Loucy (cell line): ENCODE measurements around the gene FKBP5.
"Not testable (repeated sequence)": the region's sequence is repeated elsewhere in the genome, so short reads cannot be mapped to it uniquely, and the experiment has no call there.

Experiments used
- H2AFZ ChIP-seq: fragments of 200-600 bp; sonication (generic); 2 replicates; pipeline ENCODE4 v1.6.0; 2016; ENCODE audit warnings: antibody characterized with exemption, mild to moderate bottlenecking, low read length, moderate library complexity
- H3F3A ChIP-seq: fragments of 200-600 bp; 2 replicates; pipeline ENCODE4 v1.6.0; 2016; ENCODE audit warnings: antibody characterized with exemption, low read depth, mild to moderate bottlenecking
- H3K27me3 ChIP-seq: fragments of 200-600 bp; sonication (generic); 2 replicates; pipeline ENCODE4 v1.6.1; 2014; ENCODE audit warnings: low read length, mild to moderate bottlenecking; ENCODE audit not compliant: insufficient read depth, poor library complexity, severe bottlenecking
- H3K36me3 ChIP-seq: fragments of 200-600 bp; sonication (generic); 2 replicates; pipeline ENCODE4 v1.6.1; 2016; ENCODE audit warnings: low read length; ENCODE audit not compliant: insufficient read depth
- H3K4me1 ChIP-seq: fragments of 200-600 bp; sonication (generic); 2 replicates; pipeline ENCODE4 v1.5.1; 2014; ENCODE audit warnings: low read length, mild to moderate bottlenecking; ENCODE audit not compliant: insufficient read depth, poor library complexity, severe bottlenecking
- H3K4me2 ChIP-seq: fragments of 200-600 bp; sonication (generic); 2 replicates; pipeline ENCODE4 v1.6.0; 2014; ENCODE audit warnings: antibody characterized with exemption, low read length, low read depth, mild to moderate bottlenecking; ENCODE audit not compliant: poor library complexity, severe bottlenecking
- H3K4me3 ChIP-seq: fragments of 200-600 bp; sonication (generic); 2 replicates; pipeline ENCODE4 v1.5.1; 2014; ENCODE audit warnings: low read length, mild to moderate bottlenecking, mixed read lengths; ENCODE audit not compliant: poor library complexity, severe bottlenecking
- H3K79me2 ChIP-seq: fragments of 200-600 bp; sonication (generic); 2 replicates; pipeline ENCODE4 v1.6.1; 2014; ENCODE audit warnings: low read length; ENCODE audit not compliant: insufficient read depth
- H3K9ac ChIP-seq: fragments of 200-600 bp; sonication (generic); 2 replicates; pipeline ENCODE4 v1.6.0; 2014; ENCODE audit warnings: mild to moderate bottlenecking, low read depth, low read length, moderate library complexity; ENCODE audit not compliant: poor library complexity, severe bottlenecking
- H3K9me2 ChIP-seq: fragments of 200-600 bp; sonication (generic); replicated peaks from 2 replicates; pipeline ENCODE4 v1.6.1; 2016; ENCODE audit warnings: low read depth, low read length, mixed read lengths
- H3K9me3 ChIP-seq: fragments of 200-600 bp; sonication (generic); 2 replicates; pipeline ENCODE4 v1.6.1; 2014; ENCODE audit warnings: mild to moderate bottlenecking, antibody characterized with exemption, low read length, low read depth; ENCODE audit not compliant: insufficient read depth
- H4K20me1 ChIP-seq: fragments of 200-600 bp; sonication (generic); 2 replicates; pipeline ENCODE4 v1.6.0; 2014; ENCODE audit warnings: antibody characterized with exemption, low read length, mild to moderate bottlenecking; ENCODE audit not compliant: insufficient read depth, poor library complexity, severe bottlenecking
- EZH2phosphoT487 ChIP-seq: fragments of 200-600 bp; IDR thresholded peaks from 2 replicates; pipeline ENCODE4 v1.6.1; 2018; ENCODE audit warnings: antibody characterized with exemption, mild to moderate bottlenecking, moderate library complexity, borderline replicate concordance
- TF ChIP-seq, protein P1 (sequence below): fragments of 200-600 bp; sonication (generic); conservative IDR thresholded peaks from 2 replicates; pipeline ENCODE4 v1.5.1; 2014; ENCODE audit warnings: mild to moderate bottlenecking, antibody characterized with exemption, low read length

Gene FKBP5

GRCh38 chr6:35580836-35581235 is 107.9 kb downstream of the FKBP5 start:
- Histone ChIP-seq H3K4me2 (no peak overlapping the region), H3K9me2 (no peaks in the 10 kb centered on the region)
- TF ChIP-seq, protein P1, sequence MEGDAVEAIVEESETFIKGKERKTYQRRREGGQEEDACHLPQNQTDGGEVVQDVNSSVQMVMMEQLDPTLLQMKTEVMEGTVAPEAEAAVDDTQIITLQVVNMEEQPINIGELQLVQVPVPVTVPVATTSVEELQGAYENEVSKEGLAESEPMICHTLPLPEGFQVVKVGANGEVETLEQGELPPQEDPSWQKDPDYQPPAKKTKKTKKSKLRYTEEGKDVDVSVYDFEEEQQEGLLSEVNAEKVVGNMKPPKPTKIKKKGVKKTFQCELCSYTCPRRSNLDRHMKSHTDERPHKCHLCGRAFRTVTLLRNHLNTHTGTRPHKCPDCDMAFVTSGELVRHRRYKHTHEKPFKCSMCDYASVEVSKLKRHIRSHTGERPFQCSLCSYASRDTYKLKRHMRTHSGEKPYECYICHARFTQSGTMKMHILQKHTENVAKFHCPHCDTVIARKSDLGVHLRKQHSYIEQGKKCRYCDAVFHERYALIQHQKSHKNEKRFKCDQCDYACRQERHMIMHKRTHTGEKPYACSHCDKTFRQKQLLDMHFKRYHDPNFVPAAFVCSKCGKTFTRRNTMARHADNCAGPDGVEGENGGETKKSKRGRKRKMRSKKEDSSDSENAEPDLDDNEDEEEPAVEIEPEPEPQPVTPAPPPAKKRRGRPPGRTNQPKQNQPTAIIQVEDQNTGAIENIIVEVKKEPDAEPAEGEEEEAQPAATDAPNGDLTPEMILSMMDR, result no peak
- TF ChIP-seq EZH2phosphoT487, result no peak

GRCh38 chr6:35576682-35577081 is 112.0 kb downstream of the FKBP5 start:
- Histone ChIP-seq H2AFZ (no peak overlapping the region), H3K4me1 (peaks cover 2% of the 10 kb centered on the region), H3K27me3 (no peaks in the 10 kb centered on the region), H3K79me2 (no peaks in the 10 kb centered on the region), H3K36me3 (peaks cover 82% of the 10 kb centered on the region; the same call in 1 of the 2 replicates), H3K9me3 (no peaks in the 10 kb centered on the region), H3K4me2 (no peak overlapping the region), H3F3A (no peaks in the 10 kb centered on the region), H3K4me3 (no peak overlapping the region), H4K20me1 (peaks cover 2% of the 10 kb centered on the region), H3K9ac (no peak overlapping the region), H3K9me2 (no peaks in the 10 kb centered on the region)
- TF ChIP-seq EZH2phosphoT487, result no peak
- TF ChIP-seq, protein P1, result no peak

More at GRCh38 chr6:35580836-35581235, 107.9 kb downstream of the FKBP5 start:
- H3K9me3 ChIP-seq, result no peaks in the 10 kb centered on the region
- peaks cover 10% of the 10 kb centered on the region; the same call in 1 of the 2 replicates for H3K79me2 ChIP-seq
- peaks cover 9% of the 10 kb centered on the region for H3K4me1 ChIP-seq
- peaks cover 5% of the 10 kb centered on the region for H4K20me1 ChIP-seq
- peaks cover 82% of the 10 kb centered on the region for H3K36me3 ChIP-seq
- no peak overlapping the region for H3K4me3 ChIP-seq
- no peaks in the 10 kb centered on the region for H3F3A ChIP-seq
- no peak overlapping the region for H3K9ac ChIP-seq
- H3K27me3 ChIP-seq, result no peaks in the 10 kb centered on the region
- no peak overlapping the region for H2AFZ ChIP-seq

GRCh38 chr6:35573495-35574110 is 115.1 kb downstream of the FKBP5 start:
- Histone ChIP-seq H3K4me3 (no peak overlapping the region), H3K9ac (no peak overlapping the region), H3K79me2 (no peaks in the 10 kb centered on the region), H4K20me1 (no peaks in the 10 kb centered on the region), H3K4me2 (no peak overlapping the region), H2AFZ (no peak overlapping the region), H3K9me2 (no peaks in the 10 kb centered on the region), H3K9me3 (no peaks in the 10 kb centered on the region), H3K27me3 (no peaks in the 10 kb centered on the region), H3F3A (no peaks in the 10 kb centered on the region), H3K36me3 (peaks cover 58% of the 10 kb centered on the region; the same call in 1 of the 2 replicates), H3K4me1 (no peaks in the 10 kb centered on the region)
- TF ChIP-seq, protein P1, result no peak
- no peak for TF ChIP-seq EZH2phosphoT487

DNA sequence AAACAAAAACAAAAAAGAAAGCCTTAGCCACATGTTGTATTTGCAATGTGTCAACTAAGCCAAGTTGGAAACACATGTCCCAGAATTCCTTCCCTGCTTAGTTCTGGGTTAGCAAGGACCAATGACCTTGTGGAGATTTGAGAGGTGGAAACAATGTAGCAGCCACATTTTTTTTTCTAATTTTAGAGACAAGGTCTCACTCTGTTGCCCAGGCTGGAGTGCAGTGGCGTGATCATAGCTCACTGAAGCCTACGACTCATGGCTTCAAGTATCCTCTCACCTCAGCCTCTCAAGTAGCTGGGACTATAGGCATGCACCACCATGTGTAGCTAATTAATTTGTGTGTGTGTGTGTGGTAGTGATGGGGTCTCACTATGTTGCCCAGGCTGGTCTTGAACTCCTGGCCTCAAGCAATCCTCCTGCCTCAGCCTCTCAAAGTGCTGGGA is 117.8 kb downstream of the FKBP5 start:
- not testable (repeated sequence) for H3F3A ChIP-seq, H3K27me3 ChIP-seq, H3K9me3 ChIP-seq, H3K9me2 ChIP-seq, H3K4me1 ChIP-seq, H3K4me3 ChIP-seq, H4K20me1 ChIP-seq, H3K79me2 ChIP-seq, H2AFZ ChIP-seq, H3K9ac ChIP-seq, H3K4me2 ChIP-seq
- H3K36me3 ChIP-seq, result peaks cover 33% of the 10 kb centered on the region; the same call in 1 of the 2 replicates
